ENCODE measurements around the gene ATP6V0E1.
A peak's percentile ranks its signal among the peaks of the same experiment; 100 is the strongest.

ATP6V0E1 gene

DNA sequence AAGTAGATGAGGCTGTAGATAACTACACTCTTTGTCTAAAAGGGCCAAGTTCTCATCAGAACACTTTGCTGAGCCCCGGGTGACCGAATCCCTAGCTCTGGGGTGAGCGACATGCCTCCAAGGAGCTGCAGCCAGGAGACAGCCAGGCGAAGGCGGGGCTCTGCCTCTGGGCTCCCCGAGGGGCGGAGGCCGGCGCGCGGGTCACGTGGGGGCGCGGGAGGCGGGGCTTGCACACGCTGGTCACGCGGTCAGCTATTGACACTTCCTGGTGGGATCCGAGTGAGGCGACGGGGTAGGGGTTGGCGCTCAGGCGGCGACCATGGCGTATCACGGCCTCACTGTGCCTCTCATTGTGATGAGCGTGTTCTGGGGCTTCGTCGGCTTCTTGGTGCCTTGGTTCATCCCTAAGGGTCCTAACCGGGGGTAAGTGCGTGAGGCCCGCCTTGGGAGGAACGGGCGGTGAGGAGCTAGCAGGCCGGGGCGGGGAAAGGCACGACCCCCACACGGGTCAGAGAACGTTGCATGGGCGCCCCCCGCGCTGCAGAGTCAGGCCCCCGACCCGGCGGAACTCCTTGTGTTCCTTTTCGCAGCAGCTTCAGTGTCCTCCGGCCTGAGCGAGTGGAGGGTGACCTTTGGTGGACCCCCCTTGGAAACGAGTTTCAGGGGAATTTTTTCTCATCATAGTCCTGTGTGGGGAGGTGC, at the start of gene ATP6V0E1:
ATP6V0E1 (plus strand) TSS at position 230 of the 702 bp plus-strand sequence; CDS start at position 320, 90 bp downstream.
- peak; percentile 82 for DNase-seq (ENCODE audit: low read depth)

DNA sequence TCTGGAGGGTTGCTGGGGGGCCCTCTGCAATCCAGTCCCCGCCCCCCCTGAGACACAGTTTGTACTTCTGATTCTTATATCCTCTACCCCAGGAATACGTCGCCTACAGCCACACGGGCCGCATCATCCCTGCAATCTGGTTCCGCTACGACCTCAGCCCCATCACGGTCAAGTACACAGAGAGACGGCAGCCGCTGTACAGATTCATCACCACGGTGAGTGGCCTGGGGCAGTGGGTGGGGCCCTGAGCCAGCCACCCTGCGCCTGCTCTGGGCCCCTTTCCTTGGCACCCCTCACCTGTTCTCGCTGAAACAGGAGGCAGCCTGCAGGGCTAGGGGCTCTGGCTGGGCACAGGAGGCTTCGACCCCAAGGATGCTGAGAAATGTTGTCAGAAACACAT, 48.5 kb upstream of the ATP6V0E1 start:
- no peak for DNase-seq (ENCODE audit: low read depth)

- DNase-seq (ENCODE audit: low read depth) = no peak
Observed at GRCh38 chr5:172936401-172936800, 47.2 kb upstream of the ATP6V0E1 start.

GRCh38 chr5:172939071-172939470, 44.5 kb upstream of the ATP6V0E1 start:
- DNase-seq (ENCODE audit: low read depth) = no peak

DNA sequence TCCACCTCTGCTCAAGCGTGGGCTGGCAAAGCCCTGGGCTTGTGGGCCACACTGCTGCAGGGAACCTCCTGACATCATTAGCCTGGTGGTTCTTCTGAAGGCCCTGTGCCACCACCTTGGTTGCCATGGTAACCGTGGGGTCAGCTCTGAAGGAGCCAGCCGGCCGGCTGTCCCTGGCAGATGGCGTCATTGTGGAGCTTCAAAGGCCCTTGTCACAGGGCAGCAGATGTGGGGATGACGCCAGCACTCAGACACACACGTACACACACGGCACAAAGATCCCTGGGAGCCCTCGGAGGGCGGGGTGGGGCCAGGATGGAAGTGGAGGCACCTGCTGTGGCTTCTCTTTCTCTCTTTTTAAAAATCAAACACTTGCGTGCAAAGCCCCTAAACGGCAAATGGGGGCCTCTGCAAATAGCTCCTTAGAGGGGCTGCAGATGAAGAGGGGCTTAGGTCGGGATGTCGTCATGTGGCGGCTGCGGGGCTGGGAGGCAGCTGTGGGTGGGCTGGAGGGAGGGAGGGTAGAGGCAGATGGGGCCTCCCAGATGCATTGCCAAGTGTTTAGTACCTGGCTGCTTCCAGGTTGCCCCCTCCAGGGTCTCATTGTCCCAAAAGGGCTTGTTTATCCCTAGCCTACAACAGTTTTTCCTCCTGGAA, 43.8 kb upstream of the ATP6V0E1 start:
- no peak for DNase-seq (ENCODE audit: low read depth)

DNA sequence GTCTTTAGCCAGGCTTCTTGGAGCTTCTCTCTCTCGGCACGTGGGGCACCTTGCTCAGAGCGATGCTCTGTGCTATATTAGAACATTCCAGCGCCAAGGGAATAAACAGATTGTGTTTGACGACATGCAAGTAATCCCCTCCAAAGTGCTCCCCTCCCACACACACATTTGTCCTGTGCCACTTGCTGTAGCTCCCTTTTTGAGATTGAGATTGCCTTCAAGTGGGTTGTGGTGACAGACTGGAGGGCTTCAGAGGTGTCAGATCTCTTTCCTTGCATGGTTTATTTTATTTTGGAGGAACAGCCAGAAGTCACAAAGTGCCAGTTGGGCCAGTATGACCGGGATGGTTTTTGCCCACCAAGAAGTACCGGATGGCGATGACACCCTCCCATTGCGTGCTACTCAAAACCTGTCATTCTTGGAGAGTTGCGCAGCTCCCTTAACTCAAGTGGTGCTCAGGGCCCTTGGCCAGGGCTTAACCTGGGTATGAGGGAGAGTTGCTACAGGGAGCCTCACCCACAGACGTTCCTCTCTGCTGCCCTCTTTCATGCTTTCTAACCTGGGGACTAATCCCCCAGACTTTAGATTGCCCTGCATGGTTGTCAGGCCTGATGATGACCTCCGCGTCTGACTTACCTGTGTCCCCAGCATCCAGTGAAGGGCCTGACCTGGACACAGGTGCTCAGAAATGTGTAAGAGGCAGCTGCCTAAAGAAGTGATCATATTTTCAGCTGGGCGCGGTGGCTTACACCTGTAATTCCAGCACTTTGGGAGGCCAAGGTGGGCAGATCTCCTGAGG, 43.1 kb upstream of the ATP6V0E1 start:
- no peak for DNase-seq (ENCODE audit: low read depth)

- no peak for DNase-seq (ENCODE audit: low read depth)
Observed at GRCh38 chr5:172941067-172941516, 42.5 kb upstream of the ATP6V0E1 start.

DNA sequence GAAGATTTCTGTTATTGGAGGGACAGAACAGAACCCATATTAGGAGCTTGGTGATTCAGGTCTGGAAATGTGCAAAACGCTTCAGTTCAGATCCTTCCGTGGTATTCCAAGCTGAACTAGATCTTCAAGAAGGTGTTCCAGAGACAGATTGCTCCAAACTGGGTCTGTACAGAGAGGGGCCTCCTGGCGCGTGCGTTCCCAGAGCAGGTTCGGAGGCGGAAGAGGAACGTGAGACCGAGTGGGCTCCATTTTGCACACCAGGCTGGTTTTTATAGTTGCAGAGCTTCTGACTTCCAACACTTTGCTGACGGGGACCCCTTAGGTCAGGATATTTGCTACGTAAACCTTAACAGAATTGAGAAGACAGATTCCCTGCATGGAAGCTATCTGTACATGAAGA, 41.0 kb upstream of the ATP6V0E1 start:
- DNase-seq (ENCODE audit: low read depth) = no peak

DNA sequence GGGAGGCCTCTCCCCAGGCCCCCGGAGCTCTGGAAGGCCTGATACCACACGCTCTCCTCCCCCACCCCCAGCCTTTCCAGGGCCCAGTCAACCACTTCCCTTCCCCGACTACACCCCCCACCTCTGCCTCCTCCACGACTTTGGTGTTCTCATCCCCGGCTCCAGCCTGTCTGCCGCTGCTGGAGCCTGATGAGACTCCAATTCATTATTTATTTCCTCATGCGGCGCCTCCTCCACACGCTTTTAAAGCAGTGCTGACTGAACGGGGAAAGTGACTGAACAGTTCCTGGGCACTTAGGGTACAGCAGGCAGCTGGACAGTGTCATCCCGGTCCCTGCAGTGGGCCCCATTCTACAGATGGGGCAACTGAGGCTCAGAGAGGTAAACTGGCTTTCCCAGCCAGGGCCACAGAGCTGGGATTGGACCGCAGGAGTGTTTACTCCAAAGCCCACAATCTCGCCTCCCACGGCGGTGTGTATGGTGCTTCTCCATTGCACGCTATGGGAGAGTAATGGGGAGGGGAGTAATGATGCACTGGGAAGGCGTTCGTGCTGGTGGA, 40.2 kb upstream of the ATP6V0E1 start:
- DNase-seq (ENCODE audit: low read depth) = no peak

DNA sequence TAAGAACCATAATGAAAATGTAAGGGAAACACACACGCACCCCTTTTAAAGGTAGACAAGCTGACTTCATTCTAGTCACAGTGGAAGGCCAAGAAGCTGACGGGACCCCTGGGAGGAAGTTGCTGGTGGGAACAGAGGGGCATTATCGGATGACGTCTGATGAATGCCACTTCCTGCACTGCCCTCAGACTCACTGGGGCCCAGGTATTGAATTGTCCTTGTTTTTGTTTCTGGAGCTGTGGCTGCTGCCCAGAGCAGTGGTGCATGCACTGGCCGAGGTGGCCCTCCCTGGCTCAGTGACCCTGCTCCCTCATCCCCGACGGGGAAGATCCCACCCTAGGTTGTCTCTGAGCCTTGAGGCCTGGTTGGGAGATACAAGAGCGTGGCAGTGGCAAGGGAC, 39.7 kb upstream of the ATP6V0E1 start:
- DNase-seq (ENCODE audit: low read depth) = no peak

DNA sequence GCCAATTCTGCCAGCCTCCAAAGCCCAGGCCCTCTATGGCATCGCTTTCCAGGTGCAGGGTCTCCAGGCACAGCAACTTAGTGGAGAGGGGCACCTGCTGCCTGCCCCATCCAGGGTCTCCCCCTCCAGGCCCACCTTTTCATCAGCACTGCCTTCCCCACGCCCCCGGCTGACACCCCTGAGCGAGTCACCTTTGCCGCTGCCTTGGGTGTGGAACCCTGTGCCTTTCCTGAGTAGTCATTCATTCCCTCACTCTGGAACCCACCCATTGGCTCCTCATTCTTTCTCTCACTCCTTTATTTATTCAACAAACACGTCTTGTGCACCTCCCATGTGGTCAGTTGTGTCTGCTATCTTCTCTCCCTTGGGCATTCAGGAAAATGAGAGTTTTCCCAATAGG, 38.8 kb upstream of the ATP6V0E1 start:
- DNase-seq (ENCODE audit: low read depth) = no peak

GRCh38 chr5:172945151-172945550, 38.4 kb upstream of the ATP6V0E1 start:
- no peak for DNase-seq (ENCODE audit: low read depth)

DNA sequence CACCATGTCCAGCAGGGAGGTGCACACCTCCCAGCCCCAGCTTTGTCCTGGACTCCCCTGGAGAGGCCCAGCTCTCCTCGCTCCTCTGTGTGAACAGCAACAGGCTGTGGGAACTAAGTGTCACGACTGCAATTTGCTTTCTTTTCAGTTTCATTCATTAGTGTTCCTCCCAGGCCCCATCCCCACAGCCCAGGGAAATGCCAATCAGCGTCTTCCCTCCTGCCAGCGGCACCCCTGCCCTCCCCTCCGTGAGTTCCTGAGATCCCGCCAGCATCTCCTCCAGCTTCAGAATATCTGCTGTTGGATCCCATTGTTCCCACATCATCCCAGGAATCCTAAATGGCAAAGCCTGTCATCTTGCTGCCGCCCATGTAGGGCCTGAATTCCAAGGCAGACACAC, 37.4 kb upstream of the ATP6V0E1 start:
- no peak for DNase-seq (ENCODE audit: low read depth)

DNA sequence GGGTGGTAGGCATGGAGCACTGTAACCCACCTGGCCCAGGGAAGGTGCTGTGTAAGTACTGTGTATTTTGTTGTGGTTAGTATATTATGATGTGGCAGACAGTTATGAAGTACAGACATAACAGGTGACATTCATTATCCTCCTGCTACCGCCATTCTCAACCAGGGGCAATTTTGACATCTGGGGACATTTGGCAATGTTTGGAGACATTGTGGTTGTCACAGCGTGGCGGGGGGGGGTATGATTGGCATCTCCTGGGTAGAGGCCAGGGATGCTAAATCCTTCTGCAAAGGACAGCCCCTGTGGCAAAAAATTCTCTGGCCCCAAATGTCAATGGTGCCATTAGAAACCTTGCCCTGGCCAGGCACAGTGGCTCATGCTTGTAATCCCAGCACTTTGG, 34.1 kb upstream of the ATP6V0E1 start:
- no peak for DNase-seq (ENCODE audit: low read depth)

GRCh38 chr5:172950176-172950965, 33.2 kb upstream of the ATP6V0E1 start:
- DNase-seq (ENCODE audit: low read depth) = no peak

GRCh38 chr5:172951371-172952033, 32.1 kb upstream of the ATP6V0E1 start:
- no peak for DNase-seq (ENCODE audit: low read depth)

- no peak for DNase-seq (ENCODE audit: low read depth)
Observed at GRCh38 chr5:172952034-172952511, 31.5 kb upstream of the ATP6V0E1 start.

GRCh38 chr5:172953776-172954675, 29.5 kb upstream of the ATP6V0E1 start:
- DNase-seq (ENCODE audit: low read depth) = no peak

DNA sequence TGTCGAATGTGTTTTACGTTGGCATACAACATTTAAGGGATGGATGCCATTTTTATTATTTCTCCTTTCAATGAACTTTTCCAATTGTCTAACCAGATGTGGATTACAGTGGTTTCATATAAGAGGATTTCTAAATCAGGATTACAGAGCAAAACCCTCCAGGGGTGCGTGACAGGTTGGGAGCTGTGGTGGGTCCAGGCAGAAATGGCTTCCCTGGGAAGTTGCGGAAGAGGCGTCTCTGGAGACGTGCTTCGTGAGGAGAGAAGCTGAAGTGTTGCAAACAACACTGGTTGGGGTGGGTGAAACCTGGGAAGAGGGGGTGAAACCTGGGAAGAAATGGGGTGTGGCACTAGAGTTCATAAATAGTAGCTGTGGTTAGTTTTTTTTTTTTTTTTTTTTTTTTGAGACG, 28.8 kb upstream of the ATP6V0E1 start:
- no peak for DNase-seq (ENCODE audit: low read depth)

DNA sequence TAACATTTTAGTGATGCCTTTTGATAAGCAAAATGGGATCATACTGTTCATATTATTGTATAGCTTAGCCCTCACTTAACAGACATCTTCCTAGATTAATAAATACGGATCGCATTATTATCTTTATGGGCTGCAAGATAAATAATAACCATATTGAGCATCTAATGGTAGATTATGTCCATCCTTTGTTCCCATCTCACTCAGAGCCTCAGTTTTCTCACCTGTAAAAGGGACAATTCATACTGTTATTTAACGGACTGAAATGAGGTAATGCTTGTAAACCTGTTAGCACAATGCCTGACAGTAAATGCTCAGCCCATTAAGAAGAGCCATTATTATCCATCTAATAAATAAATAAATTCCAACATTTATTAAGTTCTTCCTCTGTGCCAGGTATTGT, 27.3 kb upstream of the ATP6V0E1 start:
- no peak for DNase-seq (ENCODE audit: low read depth)

Data from fibroblast of the conjunctiva (primary cell).